H1 (cell line): ENCODE measurements around the gene ZFAND3. TPM values are rescaled to one million over a fixed set of nuclear protein-coding genes. Genes with fewer than 3 reads are reported as not detected.

Experiments
- CTCF ChIA-PET: fragments of 300-600 bp; sonication (Branson Sonifier 250); formaldehyde crosslinking; loops from one replicate; lab custom pipeline; 2021; ENCODE audit not compliant: partially characterized antibody; lab: Charles Lee
- POLR2A ChIA-PET: fragments of 300-600 bp; sonication (Branson Sonifier 250); formaldehyde crosslinking; loops from one replicate; lab custom pipeline; 2021; ENCODE audit warnings: inconsistent platforms; ENCODE audit not compliant: partially characterized antibody; lab: Charles Lee
- DNase-seq, 2 experiments: peaks; one replicate each; pipeline versions ENCODE4 v3.0.0 to v3.0.0-alpha.2; 2010 to 2022; ENCODE audit warnings: low spot score in 2 of 2, low read depth in 1 of 2, mixed read lengths in 1 of 2
- FAIRE-seq: peaks from 2 replicates; lab custom pipeline; 2011; peaks lifted over from hg19 to GRCh38; lab: Jason Lieb, UNC
- H2AFZ ChIP-seq: 2 replicates; pipeline ENCODE4 v1.8.1; 2012; ENCODE audit warnings: low read length, inconsistent platforms
- H2AK5ac ChIP-seq: 2 replicates; pipeline ENCODE4 v1.6.1; 2013; ENCODE audit warnings: low read depth, low read length
- H2BK120ac ChIP-seq: replicated peaks from 2 replicates; pipeline ENCODE3; 2013; ENCODE audit warnings: low read depth, low read length, inconsistent platforms
- H2BK12ac ChIP-seq: 2 replicates; pipeline ENCODE4 v1.6.1; 2013; ENCODE audit warnings: low read depth, low read length
- H2BK15ac ChIP-seq: 2 replicates; pipeline ENCODE4 v1.6.1; 2013; ENCODE audit warnings: low read length
- H2BK20ac ChIP-seq: 2 replicates; pipeline ENCODE4 v1.6.1; 2013; ENCODE audit warnings: low read length
- H2BK5ac ChIP-seq: 2 replicates; pipeline ENCODE4 v1.6.1; 2013; ENCODE audit warnings: low read depth, low read length
- H3K14ac ChIP-seq: 2 replicates; pipeline ENCODE4 v1.6.1; 2013; ENCODE audit warnings: inconsistent platforms; ENCODE audit not compliant: insufficient read length
- H3K18ac ChIP-seq: 2 replicates; pipeline ENCODE4 v1.6.1; 2013; ENCODE audit warnings: low read length; ENCODE audit errors: extremely low read depth
- H3K23ac ChIP-seq: 2 replicates; pipeline ENCODE4 v1.6.1; 2013; ENCODE audit warnings: inconsistent platforms; ENCODE audit not compliant: insufficient read length
- H3K23me2 ChIP-seq: 2 replicates; pipeline ENCODE4 v1.6.1; 2013; ENCODE audit warnings: low read depth, low read length
- H3K27ac ChIP-seq: 2 replicates; pipeline ENCODE4 v1.6.1; 2011; ENCODE audit warnings: low read depth, low read length, inconsistent platforms
- H3K27me3 ChIP-seq, 4 experiments: replicated peaks in 1 of 4; 1 replicate in 1 of 4; 2 replicates in 3 of 4; pipeline versions ENCODE4 v1.6.1 to v1.8.1; 2011 to 2013; ENCODE audit warnings: low read length in 3 of 4, mild to moderate bottlenecking in 3 of 4, inconsistent platforms in 2 of 4, mixed read lengths in 2 of 4, moderate library complexity in 1 of 4; ENCODE audit not compliant: control insufficient read depth in 3 of 4, insufficient read depth in 3 of 4; ENCODE audit errors: extremely low read depth in 1 of 4
- H3K36me3 ChIP-seq, 4 experiments: 2 replicates each; pipeline versions ENCODE4 v1.6.1 to v1.8.1; 2011 to 2013; ENCODE audit warnings: mild to moderate bottlenecking in 4 of 4, low read length in 3 of 4, moderate library complexity in 2 of 4, control low read depth in 1 of 4, inconsistent platforms in 1 of 4; ENCODE audit not compliant: insufficient read depth in 4 of 4, control insufficient read depth in 2 of 4
- H3K4ac ChIP-seq: replicated peaks from 2 replicates; pipeline ENCODE3; 2013; ENCODE audit warnings: low read length, low read depth, mixed read lengths, inconsistent platforms; ENCODE audit not compliant: insufficient read length
- H3K4me1 ChIP-seq, 4 experiments: replicated peaks in 1 of 4; 1 replicate in 1 of 4; 2 replicates in 3 of 4; pipeline versions ENCODE4 v1.6.1 to v1.8.1; 2011 to 2013; ENCODE audit warnings: low read length in 3 of 4, inconsistent platforms in 2 of 4, mixed read lengths in 1 of 4; ENCODE audit not compliant: insufficient read depth in 4 of 4, control insufficient read depth in 3 of 4
- H3K4me2 ChIP-seq, 2 experiments: 2 replicates each; pipeline versions ENCODE4 v1.6.1 to v1.8.1; 2011 to 2013; ENCODE audit warnings: low read depth in 2 of 2, low read length in 2 of 2, control low read depth in 1 of 2, inconsistent platforms in 1 of 2, mild to moderate bottlenecking in 1 of 2; ENCODE audit not compliant: insufficient read depth in 1 of 2
- H3K4me3 ChIP-seq, 4 experiments: fragments of 200-600, 300-600 bp in 1 of 4; sonication (generic), shearing (Covaris generic), sonication (Bioruptor Twin) in 1 of 4; 2 replicates each; pipeline versions ENCODE4 v1.5.1 to v1.8.1; 2011 to 2016; ENCODE audit warnings: low read length in 4 of 4, low read depth in 3 of 4, control low read depth in 2 of 4, inconsistent platforms in 2 of 4, mild to moderate bottlenecking in 2 of 4, mixed read lengths in 1 of 4, moderate library complexity in 1 of 4; ENCODE audit not compliant: insufficient read depth in 2 of 4; ENCODE audit errors: extremely low read depth in 1 of 4
- H3K56ac ChIP-seq: replicated peaks from 2 replicates; pipeline ENCODE3; 2013; ENCODE audit warnings: low read depth, mild to moderate bottlenecking, mixed read lengths, low read length, inconsistent platforms; ENCODE audit not compliant: insufficient read length
- H3K79me1 ChIP-seq: 2 replicates; pipeline ENCODE4 v1.6.1; 2013; ENCODE audit warnings: low read depth, low read length, control low read depth
- H3K79me2 ChIP-seq, 2 experiments: 2 replicates each; pipeline versions ENCODE4 v1.6.1 to v1.8.1; 2012 to 2013; ENCODE audit warnings: low read length in 2 of 2, mild to moderate bottlenecking in 2 of 2, inconsistent platforms in 1 of 2; ENCODE audit not compliant: insufficient read depth in 2 of 2, control insufficient read depth in 1 of 2
- H3K9ac ChIP-seq, 4 experiments: replicated peaks in 1 of 4; 1 replicate in 1 of 4; 2 replicates in 3 of 4; pipeline versions ENCODE4 v1.6.1 to v1.8.1; 2011 to 2013; ENCODE audit warnings: low read depth in 3 of 4, low read length in 3 of 4, control low read depth in 2 of 4, mild to moderate bottlenecking in 2 of 4, moderate library complexity in 2 of 4, inconsistent platforms in 1 of 4; ENCODE audit errors: extremely low read depth in 1 of 4
- H3K9me3 ChIP-seq, 2 experiments: 2 replicates each; pipeline versions ENCODE4 v1.6.1 to v1.8.1; 2012 to 2013; ENCODE audit warnings: mild to moderate bottlenecking in 2 of 2, moderate library complexity in 2 of 2, control low read depth in 1 of 2, inconsistent platforms in 1 of 2, low read depth in 1 of 2, low read length in 1 of 2, mixed read lengths in 1 of 2; ENCODE audit not compliant: insufficient read depth in 2 of 2
- H4K20me1 ChIP-seq, 2 experiments: replicated peaks in 1 of 2; 2 replicates each; pipeline versions ENCODE3 to v1.8.1; 2011 to 2013; ENCODE audit warnings: inconsistent platforms in 2 of 2, low read length in 2 of 2, mild to moderate bottlenecking in 1 of 2; ENCODE audit not compliant: insufficient read depth in 2 of 2, control insufficient read depth in 1 of 2
- H4K5ac ChIP-seq: 2 replicates; pipeline ENCODE4 v1.6.1; 2013; ENCODE audit warnings: low read length, low read depth, mixed read lengths, inconsistent platforms; ENCODE audit not compliant: insufficient read length
- H4K8ac ChIP-seq: 2 replicates; pipeline ENCODE4 v1.8.0; 2013; ENCODE audit warnings: mild to moderate bottlenecking, moderate library complexity, low read length, inconsistent platforms; ENCODE audit not compliant: insufficient read depth; ENCODE audit errors: extremely low read depth
- H4K91ac ChIP-seq: replicated peaks from 2 replicates; pipeline ENCODE3; 2013; ENCODE audit warnings: low read length, mixed read lengths, inconsistent platforms; ENCODE audit not compliant: insufficient read length
- CREB1 ChIP-seq: IDR thresholded peaks from 2 replicates; pipeline ENCODE4 v1.6.1; 2012; ENCODE audit warnings: inconsistent platforms
- HDAC2 ChIP-seq, 2 experiments: fragments of 300-600 bp in 1 of 2; sonication (generic) in 1 of 2; IDR thresholded peaks; 2 replicates each; pipeline ENCODE4 v1.6.1; 2011 to 2012; ENCODE audit warnings: low read depth in 2 of 2, low read length in 2 of 2, mild to moderate bottlenecking in 2 of 2, moderate library complexity in 2 of 2, borderline replicate concordance in 1 of 2, inconsistent platforms in 1 of 2
- USF2 ChIP-seq: IDR thresholded peaks from 2 replicates; pipeline ENCODE4 v1.6.1; 2011; ENCODE audit warnings: low read length, improper control_type of control experiment
- WGBS, 2 experiments: shearing (Covaris generic) in 1 of 2; methylation state at CpG; one replicate each; pipeline versions ENCODE4 v1.1.6 to v1.1.7; 2013 to 2015; ENCODE audit warnings: low lambda C conversion rate in 2 of 2, mixed read lengths in 2 of 2, inconsistent platforms in 1 of 2, low coverage in 1 of 2, missing lambda C conversion rate in 1 of 2; ENCODE audit not compliant: insufficient replicate concordance in 2 of 2, insufficient coverage in 1 of 2, insufficient read length in 1 of 2; ENCODE audit errors: extremely low coverage in 1 of 2, missing lambda C conversion rate in 1 of 2; 5-methylcytosine and 5-hydroxymethylcytosine counted together
- polyA plus RNA-seq, 7 experiments: library from polyadenylated mRNA; depleted of rRNA in 3 of 7; stranded (reverse) in 5 of 7; unstranded in 2 of 7; fragments of >200 nt in 5 of 7; fragments of 200-250 nt in 2 of 7; gene quantifications; 1 replicate in 5 of 7; 2 replicates in 1 of 7; 4 replicates in 1 of 7; pipeline versions ENCODE4 v1.2.1 to v1.2.3, GENCODE V29; 2011 to 2013; ENCODE audit warnings: missing spikeins in 2 of 7, mixed read lengths in 2 of 7
- total RNA-seq: library from RNA; stranded (reverse); fragmentation: NEBNext Ultra II Directional; extraction: Animal tissue kit (Norgen Biotek cat#: 25700); gene quantifications from 2 replicates; pipeline ENCODE4 v1.2.1, GENCODE V29; 2021

The ZFAND3 gene
- total and polyA plus RNA-seq, 2 of the 8 experiments (the other 6 are each of a cell fraction or from before 2014, with no cell fraction given), result 13.0 to 51.3 TPM

- 90% methylated on average over 2 of the region's 2 CpGs; no CpG with 5 or more reads in 1 of the 2 experiments for whole genome bisulfite sequencing, 2 experiments
- TF ChIP-seq CREB1 (no peak), USF2 (no peak), HDAC2 (IDR thresholded peaks at IDR 0.05; ENCODE audit: borderline replicate concordance in 1 of 2, low read depth in 2 of 2, low read length in 2 of 2) (no peak)
These were observed 116.6 kb downstream of the ZFAND3 start for GRCh38 chr6:37936150-37936549.

More at GRCh38 chr6:37936150-37936549, 116.6 kb downstream of the ZFAND3 start:
- Histone ChIP-seq H3K23ac (no peak overlapping the region), H4K20me1 (peaks cover 0 to 2% of the 10 kb centered on the region in 2 experiments), H3K4ac (no peak overlapping the region), H3K4me2 (no peak overlapping the region), H2BK12ac (no peak overlapping the region), H3K4me1 (no peaks in the 10 kb centered on the region), H3K27me3 (no peaks in the 10 kb centered on the region), H2BK20ac (no peak overlapping the region), H3K9ac (no peak overlapping the region), H3K14ac (no peak overlapping the region), H2AK5ac (no peak overlapping the region), H3K4me3 (no peak overlapping the region), H3K79me1 (no peaks in the 10 kb centered on the region), H2BK120ac (no peak overlapping the region), H2AFZ (no peak overlapping the region), H2BK15ac (no peak overlapping the region), H3K56ac (no peak overlapping the region), H3K18ac (no peak overlapping the region), H3K27ac (no peak overlapping the region), H2BK5ac (no peak overlapping the region), H4K5ac (no peak overlapping the region), H4K91ac (no peak overlapping the region), H3K79me2 (0 out of 4 replicates have a peak, but pooled peaks cover 0 to 5% of the 10 kb centered on the region in 2 experiments), H4K8ac (no peak overlapping the region), H3K23me2 (no peaks in the 10 kb centered on the region), H3K36me3 (no peaks in the 10 kb centered on the region), H3K9me3 (no peaks in the 10 kb centered on the region)
- FAIRE-seq (no peak), DNase-seq (no peak)
- ChIA-PET POLR2A (interaction anchor here (1.3 to 2.4 kb wide), 2 partner anchors 8 to 11 kb away, joined by 3 to 6 read pairs; no protein-coding TSS in a partner anchor), CTCF (interaction anchor here (0.9 kb wide), 1 partner anchor 15 kb away, joined by 3 read pairs; no protein-coding TSS in a partner anchor)
